SU-DHL-6 (cell line): ENCODE results near the gene CIBAR2.

Experiments
- CTCF ChIP-seq: fragments of 200-600 bp; sonication (generic); IDR thresholded peaks from one replicate; pipeline ENCODE4 v1.5.1; 2017; ENCODE audit warnings: antibody characterized with exemption, mild to moderate bottlenecking, low read length, moderate library complexity; ENCODE audit not compliant: insufficient read depth, poor library complexity, severe bottlenecking
- EZH2phosphoT487 ChIP-seq: fragments of 200-600 bp; sonication (generic), shearing (Covaris generic); conservative IDR thresholded peaks from 2 replicates; pipeline ENCODE4 v1.6.1; 2018; ENCODE audit warnings: mild to moderate bottlenecking, antibody characterized with exemption, low read length, moderate library complexity, mixed read lengths

- no peak for TF ChIP-seq CTCF
- no peak for TF ChIP-seq EZH2phosphoT487
Measured at GRCh38 chr16:85072947-85073346, 39.3 kb downstream of the CIBAR2 start.
